CD1c-positive myeloid dendritic cell (primary cell): Measurements from ENCODE around the gene DTWD2.
A peak's percentile ranks its signal among the peaks of the same experiment; 100 is the strongest.
"Not testable (repeated sequence)": the region's sequence is repeated elsewhere in the genome, so short reads cannot be mapped to it uniquely, and the experiment has no call there.

Source experiments
- DNase-seq: peaks from one replicate; pipeline ENCODE4 v3.0.0-alpha.2; 2016; ENCODE audit errors: extremely low spot score

The DTWD2 gene

GRCh38 chr5:118873417-118873816 is 114.9 kb downstream of the DTWD2 start:
- no peak for DNase-seq

DNA sequence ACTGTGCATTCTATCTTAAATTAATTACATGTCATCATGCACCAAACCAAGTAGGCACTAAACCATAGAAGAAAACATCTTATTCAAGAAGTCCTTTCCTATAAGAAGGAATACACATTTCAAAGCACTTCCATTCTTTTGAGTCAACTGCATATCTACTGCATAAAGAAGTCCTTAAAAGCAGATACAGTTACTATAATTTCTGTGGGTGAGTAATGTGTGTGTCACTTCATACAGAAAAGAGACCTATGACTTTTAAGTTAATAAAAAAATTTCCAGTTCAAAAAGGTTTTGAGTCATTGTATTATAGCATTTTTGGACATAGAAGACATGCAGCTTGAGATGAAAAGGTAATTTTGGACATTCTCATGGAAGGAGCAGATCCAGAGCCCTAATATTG is 125.0 kb downstream of the DTWD2 start:
- DNase-seq, result no peak

- DNase-seq, result no peak
These were observed 125.8 kb downstream of the DTWD2 start for GRCh38 chr5:118862596-118862995.

DNA sequence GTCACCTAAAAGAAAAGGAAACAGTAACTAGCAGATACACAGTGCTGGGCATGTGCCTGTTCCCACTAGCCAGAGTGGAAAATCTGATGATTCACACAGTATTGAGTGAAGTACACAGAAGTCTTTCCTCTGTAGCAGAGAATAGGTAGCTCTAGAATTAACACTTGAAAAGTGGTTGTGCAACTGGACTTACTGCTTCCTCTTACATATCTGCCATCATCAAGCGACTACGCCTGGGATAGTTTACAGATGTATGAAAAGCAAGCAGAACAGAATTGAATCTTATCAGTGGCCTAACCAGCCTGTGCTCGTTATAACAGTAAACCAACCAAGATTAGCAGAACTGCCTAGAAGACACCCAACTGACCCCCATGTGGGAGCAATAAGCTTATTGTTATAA is 130.6 kb downstream of the DTWD2 start:
- DNase-seq, result no peak

DNA sequence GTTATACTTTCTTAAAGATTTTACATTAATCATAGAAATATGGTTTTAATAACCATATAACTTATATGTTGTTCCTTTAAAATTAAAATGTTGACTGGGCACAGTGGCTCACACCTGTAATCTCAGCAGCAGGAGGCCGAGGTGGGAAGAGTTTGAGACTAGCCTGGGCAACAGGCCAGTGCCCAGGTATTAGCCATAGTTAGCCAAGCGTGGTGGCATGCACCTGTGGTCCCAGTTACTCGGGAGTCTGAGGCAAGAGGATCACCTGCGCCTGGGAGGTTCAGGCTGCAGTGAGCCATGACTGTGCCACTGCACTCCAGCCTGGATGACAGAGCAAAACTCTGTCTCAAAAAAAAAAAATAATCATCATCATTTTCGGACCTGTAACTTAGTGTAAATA is 133.5 kb downstream of the DTWD2 start:
- no peak for DNase-seq

GRCh38 chr5:118851785-118852184 is 136.6 kb downstream of the DTWD2 start:
- DNase-seq, result not testable (repeated sequence)

- DNase-seq, result not testable (repeated sequence)
These were observed 138.8 kb downstream of the DTWD2 start for GRCh38 chr5:118849507-118849906.

DNA sequence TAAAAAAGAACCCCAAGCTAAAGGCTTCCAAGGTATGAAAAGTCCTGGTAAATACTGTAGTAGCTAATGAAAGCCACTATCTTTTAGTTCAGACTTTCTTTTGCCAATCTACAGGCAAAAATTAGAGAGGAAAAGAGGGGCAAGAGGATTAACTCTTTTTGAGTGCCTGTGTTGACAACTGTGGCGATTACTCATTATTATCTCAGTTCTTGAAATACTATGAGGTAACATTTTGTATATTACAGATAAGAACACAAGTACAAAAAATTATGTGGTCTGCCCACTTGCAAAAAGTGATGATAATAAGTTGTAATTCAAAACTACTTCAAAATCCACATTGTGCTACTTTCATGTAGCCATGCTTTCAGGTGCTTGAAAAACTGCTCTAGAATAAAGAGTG is 144.0 kb downstream of the DTWD2 start:
- no peak for DNase-seq

- DNase-seq, result no peak
These were observed 153.6 kb downstream of the DTWD2 start for GRCh38 chr5:118834710-118835109.

DNA sequence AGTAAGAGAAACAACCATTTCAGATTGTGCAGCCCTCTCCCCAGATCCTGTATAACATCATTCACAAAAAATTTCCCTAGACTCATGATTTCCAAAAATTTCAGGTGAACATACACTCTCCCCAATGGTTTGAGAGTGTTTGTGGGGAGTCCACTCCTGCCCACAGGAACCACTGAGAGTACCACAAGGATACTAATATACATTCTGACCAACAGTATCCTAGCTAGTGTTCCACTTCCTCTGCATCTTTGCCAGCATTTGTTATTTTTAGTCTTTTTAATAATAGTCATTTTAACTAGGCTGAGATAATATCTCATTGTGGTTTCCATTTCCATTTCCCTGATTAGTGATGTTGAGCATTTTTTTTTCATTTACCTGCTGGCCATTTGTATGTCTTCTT is 155.4 kb downstream of the DTWD2 start:
- no peak for DNase-seq

DNA sequence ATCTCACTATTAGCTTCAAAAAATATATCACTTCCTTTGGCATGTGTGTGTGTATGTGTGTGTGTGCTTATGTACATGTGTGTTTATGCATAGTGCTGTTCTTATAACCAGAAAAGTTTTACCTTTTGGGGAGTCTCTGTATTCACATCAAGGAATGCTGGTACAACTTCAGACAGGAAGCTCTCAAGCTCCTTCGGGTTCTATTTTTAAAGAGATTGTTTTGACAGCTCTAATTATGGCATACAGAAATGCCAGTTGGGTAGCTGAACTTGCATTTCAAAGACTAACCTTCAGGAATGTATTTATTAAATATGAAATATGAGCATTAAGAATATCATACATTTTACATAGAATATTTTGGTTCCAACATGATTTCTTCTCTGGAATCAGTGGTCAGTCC is 163.1 kb downstream of the DTWD2 start:
- no peak for DNase-seq

DNA sequence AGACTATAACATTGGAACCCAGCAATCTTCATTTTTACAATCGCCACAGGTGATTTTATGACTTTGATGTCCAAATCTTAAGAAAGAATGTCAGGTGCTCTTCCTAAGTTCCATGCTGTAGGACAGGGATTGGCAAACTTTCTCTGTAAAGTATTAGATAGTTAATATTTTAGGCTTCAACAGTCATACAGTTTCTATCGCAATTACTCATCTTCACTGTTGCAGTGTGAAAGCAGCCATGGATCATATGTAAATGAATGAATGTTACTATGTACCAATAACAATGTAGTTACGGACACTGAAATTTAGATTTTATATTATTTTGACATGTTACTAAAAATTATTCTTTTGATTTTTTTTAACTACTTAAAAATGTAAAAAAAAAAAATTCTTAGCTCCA is 169.7 kb downstream of the DTWD2 start:
- no peak for DNase-seq

DNA sequence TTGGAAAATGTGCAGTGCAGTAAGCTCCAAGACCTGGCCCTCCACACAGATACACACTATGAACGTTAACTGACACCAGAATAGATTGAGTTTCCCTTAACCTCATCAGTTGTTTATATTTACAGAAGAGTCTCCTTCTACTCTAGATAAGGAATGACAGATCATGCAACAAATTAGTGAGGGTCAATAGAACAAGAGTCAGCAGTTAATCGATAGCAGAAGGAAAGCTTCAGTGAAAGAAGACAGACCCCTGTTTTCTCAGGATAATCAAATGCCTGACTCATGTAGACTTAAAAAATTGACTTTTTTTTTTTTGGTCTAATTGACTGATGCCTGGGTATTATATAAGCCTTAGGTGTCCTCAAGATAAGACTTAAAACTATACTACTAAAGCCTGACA is 179.9 kb downstream of the DTWD2 start:
- DNase-seq, result no peak

- no peak for DNase-seq
These were observed 181.8 kb downstream of the DTWD2 start for GRCh38 chr5:118806571-118806970.

GRCh38 chr5:118802335-118802734 is 186.0 kb downstream of the DTWD2 start:
- DNase-seq, result no peak

- DNase-seq, result no peak
These were observed 192.3 kb downstream of the DTWD2 start for GRCh38 chr5:118796081-118796480.

DNA sequence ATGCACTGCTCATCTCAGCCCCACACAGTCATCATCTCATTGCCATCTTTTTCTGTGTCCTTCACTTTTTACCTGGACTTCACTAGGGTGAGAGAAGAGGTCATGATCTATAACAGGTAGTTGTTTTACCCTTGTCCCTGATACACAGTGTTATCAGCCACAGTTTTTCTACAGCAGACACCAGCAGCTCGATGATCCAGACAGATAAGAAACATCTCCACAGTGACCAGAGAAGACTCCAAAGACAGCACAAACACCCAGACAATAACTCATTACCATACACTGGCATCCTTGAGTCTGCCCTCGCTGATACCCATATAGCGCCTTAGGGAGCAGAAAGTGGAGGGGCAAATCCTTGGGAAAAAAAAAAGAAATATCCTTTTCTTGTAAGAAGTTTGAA is 194.1 kb downstream of the DTWD2 start:
- DNase-seq, result no peak

DNA sequence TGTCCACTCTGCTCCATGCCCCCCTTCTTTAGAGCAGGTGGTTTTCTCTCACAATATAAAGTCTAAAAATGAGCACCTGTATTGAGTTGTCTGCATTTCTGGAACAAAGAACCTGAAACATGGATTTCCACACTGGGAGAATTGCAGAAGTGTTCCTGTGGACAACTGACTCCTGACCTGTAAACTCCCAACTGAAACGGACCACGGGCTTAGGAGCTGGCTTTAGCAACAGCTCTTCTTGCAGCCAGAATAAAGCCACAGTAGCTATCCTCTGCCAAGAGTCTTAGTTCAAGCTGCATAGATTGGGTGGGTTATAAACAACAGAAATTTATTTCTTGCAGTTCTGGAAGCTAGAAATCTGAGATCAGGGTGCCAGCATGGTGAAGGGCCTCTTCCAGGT is 194.7 kb downstream of the DTWD2 start:
- no peak for DNase-seq

DNA sequence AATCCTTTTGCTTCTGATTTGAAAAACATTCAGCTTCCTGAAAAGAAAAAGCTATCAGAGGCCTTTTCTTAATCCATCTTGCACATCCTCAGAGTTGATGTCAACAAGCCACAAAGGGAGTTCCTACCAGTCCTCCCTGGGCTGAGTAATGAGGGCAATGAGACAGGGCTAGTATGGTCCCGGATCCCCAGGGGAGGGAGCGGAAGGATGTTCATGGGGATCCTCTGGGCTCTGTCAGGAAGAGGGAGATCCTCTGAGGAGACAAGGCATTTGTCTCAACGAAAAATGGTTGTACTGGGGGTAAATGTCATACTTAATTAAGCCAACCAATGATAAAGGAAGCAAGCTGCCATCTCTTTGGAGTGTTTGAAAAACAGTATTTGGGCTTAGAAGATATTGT is 195.3 kb downstream of the DTWD2 start:
- DNase-seq, result no peak

DNA sequence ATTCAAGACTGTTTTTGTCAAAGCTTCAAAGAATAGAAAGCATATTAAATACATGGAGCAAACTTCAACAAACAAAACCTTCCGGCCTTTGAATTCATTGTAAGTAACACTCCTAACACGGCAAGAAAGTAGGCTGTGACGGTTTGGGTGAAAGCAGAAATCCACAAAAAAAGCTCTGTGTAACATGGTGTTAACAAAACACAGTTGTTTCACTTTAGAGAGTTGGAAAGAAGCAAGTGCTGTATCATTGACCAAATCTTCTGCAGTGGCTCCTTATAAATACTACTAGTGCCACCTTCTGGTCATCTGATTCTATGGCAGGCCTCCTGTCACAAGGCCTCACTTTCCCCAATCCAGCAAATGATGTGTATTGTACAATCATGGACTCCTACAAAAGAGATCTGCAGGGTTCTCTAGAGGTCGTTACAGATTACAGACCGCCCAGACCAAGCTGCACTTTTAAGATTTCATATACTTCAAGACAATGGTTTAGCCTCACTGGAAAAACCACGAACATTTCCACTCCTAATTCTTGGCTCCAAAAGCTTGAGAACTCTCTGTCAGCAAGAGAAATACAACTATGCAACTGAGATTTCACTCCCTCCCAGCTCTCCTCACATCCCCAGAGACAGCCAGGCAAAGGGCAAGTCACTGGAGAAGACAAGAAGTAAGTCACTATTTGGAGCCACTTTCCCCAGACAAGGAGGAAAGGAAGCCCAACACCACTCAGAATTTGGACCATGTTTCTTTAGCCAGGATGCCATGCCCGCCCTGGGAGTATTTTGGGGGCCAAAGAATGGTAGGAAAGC is 196.2 kb downstream of the DTWD2 start:
- peak; percentile 46 for DNase-seq

DNA sequence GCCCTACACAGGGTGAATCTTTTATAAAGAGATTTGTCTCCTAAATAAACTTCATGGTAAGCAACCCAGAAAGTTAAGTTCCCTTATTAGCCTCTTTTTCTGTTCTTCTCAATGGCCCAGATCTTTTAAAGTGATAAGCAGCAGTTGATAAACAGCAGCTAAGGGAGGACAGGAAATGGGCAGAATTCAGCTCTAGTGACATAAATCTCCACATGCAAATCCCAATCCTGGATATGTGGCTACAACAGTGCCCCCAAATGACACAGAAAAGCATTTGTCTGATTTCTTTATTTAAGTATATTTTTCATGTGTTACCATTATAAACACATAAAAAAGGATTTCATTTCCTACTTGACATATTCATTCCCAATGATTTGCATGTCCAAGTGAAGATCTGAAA is 199.0 kb downstream of the DTWD2 start:
- DNase-seq, result no peak

DNA sequence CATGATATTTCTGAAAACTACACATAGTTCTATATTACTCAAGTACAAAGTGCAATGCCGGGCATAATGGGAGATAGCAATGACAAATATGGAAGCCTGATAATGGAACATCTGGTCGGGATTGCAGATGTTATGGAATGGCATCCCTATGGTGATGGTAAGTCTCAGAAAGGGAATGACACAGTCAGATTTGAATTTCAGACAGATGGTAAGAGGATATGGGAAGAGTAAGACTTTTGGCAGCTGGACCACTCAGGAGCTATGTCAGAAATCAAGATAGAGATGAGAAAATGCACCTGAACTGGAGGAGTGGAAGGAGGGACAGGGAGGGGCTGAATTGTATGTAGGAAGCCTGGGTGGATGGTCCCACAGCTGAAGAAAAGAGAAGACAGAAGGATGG is 200.0 kb downstream of the DTWD2 start:
- no peak for DNase-seq
